Stimulated activated CD8-positive, alpha-beta memory T cell treated with anti-CD3 and anti-CD28 coated beads, Interleukin-15, amount 100 ng/mL, for 1 hour (primary cell): ENCODE results near the gene CHST3.
"Not testable (repeated sequence)": the region's sequence is repeated elsewhere in the genome, so short reads cannot be mapped to it uniquely, and the experiment has no call there.

Experiments
- DNase-seq: peaks from one replicate; pipeline ENCODE4 v3.0.0-alpha.2; 2020; ENCODE audit warnings: low read depth

CHST3 gene

GRCh38 chr10:72030762-72031543, 66.8 kb downstream of the CHST3 start:
- DNase-seq: no peak

- no peak for DNase-seq
Observed at GRCh38 chr10:72031706-72032105, 67.5 kb downstream of the CHST3 start.

- not testable (repeated sequence) for DNase-seq
Observed at GRCh38 chr10:72032409-72033162, 68.4 kb downstream of the CHST3 start.

- no peak for DNase-seq
Observed at GRCh38 chr10:72034040-72034499, 69.9 kb downstream of the CHST3 start.

- no peak for DNase-seq
Observed at GRCh38 chr10:72034761-72035160, 70.6 kb downstream of the CHST3 start.

GRCh38 chr10:72035252-72035887, 71.2 kb downstream of the CHST3 start:
- no peak for DNase-seq

- no peak for DNase-seq
Observed at GRCh38 chr10:72037266-72037665, 73.1 kb downstream of the CHST3 start.

GRCh38 chr10:72037811-72038210, 73.6 kb downstream of the CHST3 start:
- no peak for DNase-seq

- DNase-seq: no peak
Observed at GRCh38 chr10:72038458-72039001, 74.3 kb downstream of the CHST3 start.

GRCh38 chr10:72039377-72039776, 75.2 kb downstream of the CHST3 start:
- DNase-seq: no peak

GRCh38 chr10:72041491-72041890, 77.3 kb downstream of the CHST3 start:
- DNase-seq: no peak

- no peak for DNase-seq
Observed at GRCh38 chr10:72043016-72043834, 79.0 kb downstream of the CHST3 start.

- DNase-seq: no peak
Observed at GRCh38 chr10:72044417-72045041, 80.3 kb downstream of the CHST3 start.

- DNase-seq: no peak
Observed at GRCh38 chr10:72045586-72045985, 81.4 kb downstream of the CHST3 start.

GRCh38 chr10:72048450-72049124, 84.4 kb downstream of the CHST3 start:
- DNase-seq: peak; percentile 86

GRCh38 chr10:72049472-72049871, 85.3 kb downstream of the CHST3 start:
- DNase-seq: no peak

GRCh38 chr10:72049969-72050781, 86.0 kb downstream of the CHST3 start:
- no peak for DNase-seq

GRCh38 chr10:72050873-72051272, 86.7 kb downstream of the CHST3 start:
- DNase-seq: no peak

- DNase-seq: no peak
Observed at GRCh38 chr10:72053690-72054089, 89.5 kb downstream of the CHST3 start.

GRCh38 chr10:72056113-72056512, 91.9 kb downstream of the CHST3 start:
- no peak for DNase-seq
